ENCODE results near the gene RASAL1.

RASAL1 gene

GRCh38 chr12:113105606-113106271 lies 29.8 kb downstream of the RASAL1 start:
- in situ Hi-C loops (cut with MboI; ENCODE audit: low pct_unique_long_range_greater_than_20kb, low sequenced_read_pairs, unreplicated experiment): no loop called here
- no peak for DNase-seq (ENCODE audit: low spot score)
- TF ChIP-seq CTCF (IDR thresholded peaks at IDR 0.05; ENCODE audit: extremely low read depth, insufficient read depth, missing control alignments): no peak

- in situ Hi-C loops (cut with MboI; ENCODE audit: low pct_unique_long_range_greater_than_20kb, low sequenced_read_pairs, unreplicated experiment): no loop called here
- no peak for TF ChIP-seq CTCF (IDR thresholded peaks at IDR 0.05; ENCODE audit: extremely low read depth, insufficient read depth, missing control alignments)
- DNase-seq (ENCODE audit: low spot score): no peak
Measured at GRCh38 chr12:113104953-113105510, 30.5 kb downstream of the RASAL1 start.

- in situ Hi-C loops (cut with MboI; ENCODE audit: low pct_unique_long_range_greater_than_20kb, low sequenced_read_pairs, unreplicated experiment): no loop called here
- no peak for TF ChIP-seq CTCF (IDR thresholded peaks at IDR 0.05; ENCODE audit: extremely low read depth, insufficient read depth, missing control alignments)
- DNase-seq (ENCODE audit: low spot score): peak; percentile 71
Measured at GRCh38 chr12:113103756-113104450, 31.7 kb downstream of the RASAL1 start.

- TF ChIP-seq CTCF (IDR thresholded peaks at IDR 0.05; ENCODE audit: extremely low read depth, insufficient read depth, missing control alignments): no peak
- in situ Hi-C loops (cut with MboI; ENCODE audit: low pct_unique_long_range_greater_than_20kb, low sequenced_read_pairs, unreplicated experiment): no loop called here
- DNase-seq (ENCODE audit: low spot score): no peak
Measured at GRCh38 chr12:113102811-113103210, 32.8 kb downstream of the RASAL1 start.

GRCh38 chr12:113101751-113102150 lies 33.8 kb downstream of the RASAL1 start:
- DNase-seq (ENCODE audit: low spot score): no peak
- in situ Hi-C loops (cut with MboI; ENCODE audit: low pct_unique_long_range_greater_than_20kb, low sequenced_read_pairs, unreplicated experiment): no loop called here
- TF ChIP-seq CTCF (IDR thresholded peaks at IDR 0.05; ENCODE audit: extremely low read depth, insufficient read depth, missing control alignments): no peak

- TF ChIP-seq CTCF (IDR thresholded peaks at IDR 0.05; ENCODE audit: extremely low read depth, insufficient read depth, missing control alignments): no peak
Measured at GRCh38 chr12:113099764-113100163, 35.8 kb downstream of the RASAL1 start.

More at GRCh38 chr12:113099764-113100163, 35.8 kb downstream of the RASAL1 start:
- DNase-seq (ENCODE audit: low spot score): no peak
- in situ Hi-C loops (cut with MboI; ENCODE audit: low pct_unique_long_range_greater_than_20kb, low sequenced_read_pairs, unreplicated experiment): loop anchor here (5.0 kb wide), 1 partner anchor 47 kb away; no protein-coding TSS in a partner anchor
